CD1c-positive myeloid dendritic cell (primary cell): ENCODE data around the gene STX18.
A peak's percentile ranks its signal among the peaks of the same experiment; 100 is the strongest.
"Not testable (repeated sequence)": the region's sequence is repeated elsewhere in the genome, so short reads cannot be mapped to it uniquely, and the experiment has no call there.

ENCODE experiments used
- DNase-seq: peaks from one replicate; pipeline ENCODE4 v3.0.0-alpha.2; 2016; ENCODE audit errors: extremely low spot score

STX18 gene

GRCh38 chr4:4555916-4556315 lies 14.1 kb upstream of the STX18 start:
- no peak for DNase-seq

GRCh38 chr4:4554234-4554633 lies 12.4 kb upstream of the STX18 start:
- DNase-seq = no peak

- not testable (repeated sequence) for DNase-seq
Measured at GRCh38 chr4:4552042-4552441, 10.2 kb upstream of the STX18 start.

GRCh38 chr4:4550161-4550560 lies 8.3 kb upstream of the STX18 start:
- not testable (repeated sequence) for DNase-seq

- no peak for DNase-seq
Measured at GRCh38 chr4:4549534-4549933, 7.7 kb upstream of the STX18 start.

GRCh38 chr4:4542774-4543485 lies 1.1 kb upstream of the STX18 start:
- DNase-seq = no peak

GRCh38 chr4:4541040-4541631 lies 712 bp downstream of the STX18 start:
- peak; percentile 94 for DNase-seq

- DNase-seq = peak; percentile 63
Measured at GRCh38 chr4:4539481-4539880, 2.4 kb downstream of the STX18 start.

- no peak for DNase-seq
Measured at GRCh38 chr4:4535590-4535989, 6.3 kb downstream of the STX18 start.

GRCh38 chr4:4534515-4535145 lies 7.2 kb downstream of the STX18 start:
- DNase-seq = no peak

GRCh38 chr4:4533461-4534169 lies 8.2 kb downstream of the STX18 start:
- no peak for DNase-seq

- DNase-seq = no peak
Measured at GRCh38 chr4:4532371-4533154, 9.3 kb downstream of the STX18 start.

- no peak for DNase-seq
Measured at GRCh38 chr4:4529392-4529791, 12.5 kb downstream of the STX18 start.

GRCh38 chr4:4526401-4526800 lies 15.4 kb downstream of the STX18 start:
- DNase-seq = no peak

- no peak for DNase-seq
Measured at GRCh38 chr4:4524364-4524763, 17.5 kb downstream of the STX18 start.

- no peak for DNase-seq
Measured at GRCh38 chr4:4521731-4522130, 20.1 kb downstream of the STX18 start.

- DNase-seq = no peak
Measured at GRCh38 chr4:4521136-4521535, 20.7 kb downstream of the STX18 start.

GRCh38 chr4:4519297-4519894 lies 22.5 kb downstream of the STX18 start:
- no peak for DNase-seq

GRCh38 chr4:4518747-4519146 lies 23.1 kb downstream of the STX18 start:
- DNase-seq = no peak

- DNase-seq = no peak
Measured at GRCh38 chr4:4514786-4515185, 27.1 kb downstream of the STX18 start.

- DNase-seq = no peak
Measured at GRCh38 chr4:4512282-4512681, 29.6 kb downstream of the STX18 start.
